NOMO-1 (cell line): Measurements from ENCODE around the gene ITIH4.

Experiments
- DNase-seq, 2 experiments: peaks; one replicate each; lab custom pipeline; 2025; ENCODE audit not compliant: unreplicated experiment in 2 of 2; lab: John Stamatoyannopoulos, UW

The ITIH4 gene

GRCh38 chr3:52834871-52835501 is 4.5 kb upstream of the ITIH4 start, which contains the start of gene MUSTN1:
TSS of gene MUSTN1 (minus strand) at chr3:52835019. CDS start at chr3:52834948, 71 bp downstream.
- DNase-seq: no peak

GRCh38 chr3:52833202-52833601 is 2.7 kb upstream of the ITIH4 start:
- no peak for DNase-seq

GRCh38 chr3:52831500-52832301 is 1.2 kb upstream of the ITIH4 start:
- peak in 1 of 2 experiments; percentile 3 for DNase-seq

GRCh38 chr3:52829906-52830463 is 487 bp downstream of the ITIH4 start:
- peak; percentile 76 to 79 for DNase-seq

GRCh38 chr3:52829482-52829881 is 990 bp downstream of the ITIH4 start:
- no peak for DNase-seq

- no peak for DNase-seq
Observed at GRCh38 chr3:52827866-52828376, 2.6 kb downstream of the ITIH4 start.

GRCh38 chr3:52827441-52827840 is 3.0 kb downstream of the ITIH4 start:
- peak; percentile 48 to 53 for DNase-seq

- DNase-seq: no peak
Observed at GRCh38 chr3:52824037-52824436, 6.4 kb downstream of the ITIH4 start.

GRCh38 chr3:52822363-52822762 is 8.1 kb downstream of the ITIH4 start:
- no peak for DNase-seq

GRCh38 chr3:52820736-52821135 is 9.7 kb downstream of the ITIH4 start:
- DNase-seq: no peak

- no peak for DNase-seq
Observed at GRCh38 chr3:52819936-52820335, 10.5 kb downstream of the ITIH4 start.

- DNase-seq: no peak
Observed at GRCh38 chr3:52817860-52818259, 12.6 kb downstream of the ITIH4 start.

- no peak for DNase-seq
Observed at GRCh38 chr3:52817221-52817620, 13.3 kb downstream of the ITIH4 start.

GRCh38 chr3:52816654-52817053 is 13.8 kb downstream of the ITIH4 start:
- DNase-seq: no peak

- DNase-seq: no peak
Observed at GRCh38 chr3:52816199-52816598, 14.3 kb downstream of the ITIH4 start.

- DNase-seq: no peak
Observed at GRCh38 chr3:52813810-52814209, 16.7 kb downstream of the ITIH4 start.

- no peak for DNase-seq
Observed at GRCh38 chr3:52811452-52812011, 18.9 kb downstream of the ITIH4 start.

GRCh38 chr3:52810923-52811322 is 19.5 kb downstream of the ITIH4 start:
- DNase-seq: no peak

GRCh38 chr3:52809662-52810377 is 20.7 kb downstream of the ITIH4 start:
- no peak for DNase-seq

- no peak for DNase-seq
Observed at GRCh38 chr3:52809149-52809548, 21.3 kb downstream of the ITIH4 start.
